8988T (cell line): ENCODE results near the gene SLC9A3.
"Not testable (repeated sequence)": the region's sequence is repeated elsewhere in the genome, so short reads cannot be mapped to it uniquely, and the experiment has no call there.

Experiments
- DNase-seq: peaks from one replicate; pipeline ENCODE4 v3.0.0; 2011

SLC9A3 gene

DNA sequence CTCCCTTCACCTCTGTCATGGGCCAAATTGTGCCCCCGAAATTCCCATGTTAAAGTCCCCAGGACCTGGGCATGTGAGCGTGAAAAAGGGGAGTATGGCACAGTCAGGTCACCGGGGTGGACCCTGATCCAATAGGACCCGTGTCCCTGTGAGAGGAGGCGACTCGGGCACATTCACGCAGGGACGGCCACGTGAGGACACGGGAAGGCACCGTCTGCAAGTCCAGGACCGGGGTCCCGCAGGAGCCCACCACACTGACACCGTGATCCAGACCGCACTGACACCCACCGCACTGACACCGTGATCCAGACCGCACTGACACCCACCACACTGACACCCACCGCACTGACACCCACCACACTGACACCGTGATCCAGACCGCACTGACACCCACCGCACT lies 37.7 kb downstream of the SLC9A3 start:
- not testable (repeated sequence) for DNase-seq

- no peak for DNase-seq
Measured at GRCh38 chr5:485946-486491, 38.2 kb downstream of the SLC9A3 start.

DNA sequence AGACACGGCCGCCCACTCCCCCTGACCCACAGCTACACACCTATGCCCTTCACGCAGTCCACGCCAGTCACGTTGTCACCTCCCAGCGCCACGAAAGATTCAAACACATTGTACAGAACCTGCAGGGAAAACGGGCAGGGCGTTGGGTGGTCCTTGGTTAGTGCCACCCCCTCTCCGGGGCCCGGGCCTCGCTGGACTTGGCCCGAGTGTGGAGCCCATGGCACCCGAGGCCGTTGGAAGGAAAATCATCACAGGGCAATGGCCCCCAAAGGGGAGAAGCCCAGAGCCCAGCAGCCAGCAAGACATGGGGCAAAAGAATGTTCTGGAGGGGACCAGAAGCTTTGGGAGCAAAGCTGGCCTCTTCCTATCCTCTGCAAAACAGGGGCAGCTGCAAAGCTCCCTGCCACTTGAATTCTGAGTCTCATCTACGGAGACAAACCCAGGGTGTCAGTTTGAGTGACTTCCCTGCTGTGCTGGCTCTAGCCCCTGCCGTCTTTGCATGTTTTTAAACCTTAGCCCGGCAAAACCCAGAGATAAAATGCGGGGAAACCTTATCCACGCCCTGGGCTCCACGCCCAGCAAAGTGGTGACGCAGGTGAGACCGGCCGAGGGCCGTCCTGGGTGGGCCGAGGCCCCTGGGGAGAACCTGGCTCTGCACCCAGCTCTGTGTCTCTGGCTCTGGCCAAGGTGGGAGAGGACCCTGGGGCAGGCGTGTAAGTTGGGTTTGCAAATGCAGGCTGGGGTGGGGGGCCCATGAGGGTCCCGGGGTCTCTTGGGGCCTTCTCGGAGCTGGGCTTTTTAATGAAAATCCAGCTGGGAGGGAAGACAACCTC lies 38.9 kb downstream of the SLC9A3 start:
- DNase-seq, result no peak

GRCh38 chr5:484556-484955 lies 39.7 kb downstream of the SLC9A3 start:
- no peak for DNase-seq

- no peak for DNase-seq
Measured at GRCh38 chr5:483434-484140, 40.7 kb downstream of the SLC9A3 start.

GRCh38 chr5:483011-483410 lies 41.2 kb downstream of the SLC9A3 start:
- DNase-seq, result no peak

- DNase-seq, result no peak
Measured at GRCh38 chr5:482506-482905, 41.7 kb downstream of the SLC9A3 start.

DNA sequence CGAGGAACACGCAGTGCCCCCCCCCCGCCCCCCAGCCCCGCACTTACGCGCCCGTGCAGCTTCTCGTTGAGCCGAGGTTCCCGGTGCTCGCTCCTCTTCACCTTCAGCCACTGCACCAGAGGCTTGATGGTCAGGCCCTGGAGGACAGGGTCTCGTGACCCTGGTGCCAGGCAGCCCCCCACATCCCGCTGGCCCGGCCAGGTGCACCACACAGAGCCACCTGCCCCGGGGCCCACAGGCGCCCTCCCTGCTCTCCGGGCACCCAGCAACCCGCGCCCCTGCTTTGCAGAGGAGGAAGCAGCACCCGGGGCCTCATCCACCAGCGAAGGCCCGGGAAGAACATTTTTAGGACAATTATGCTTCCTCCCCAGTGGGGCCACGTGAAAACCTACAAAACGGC lies 42.2 kb downstream of the SLC9A3 start:
- no peak for DNase-seq

DNA sequence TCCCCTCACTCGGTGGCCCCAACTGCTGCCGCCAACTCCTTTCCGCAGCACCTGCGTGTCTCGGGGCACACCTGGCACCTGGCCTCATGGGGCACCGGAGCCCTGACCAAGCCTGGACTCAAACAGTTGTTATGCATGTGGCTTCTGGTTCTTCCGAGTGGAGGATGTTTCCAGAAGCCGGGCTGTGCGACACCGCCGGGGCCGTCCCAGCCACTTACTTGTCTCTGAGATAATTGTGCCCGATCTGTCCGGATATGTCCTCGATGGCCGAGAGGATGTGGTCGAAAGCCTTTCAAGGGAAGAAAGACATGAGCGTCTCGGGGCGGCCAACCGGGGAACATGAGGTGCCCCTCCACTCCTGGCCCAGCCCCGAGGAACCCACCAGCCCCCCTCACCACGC lies 42.9 kb downstream of the SLC9A3 start:
- DNase-seq, result peak; percentile 35

DNA sequence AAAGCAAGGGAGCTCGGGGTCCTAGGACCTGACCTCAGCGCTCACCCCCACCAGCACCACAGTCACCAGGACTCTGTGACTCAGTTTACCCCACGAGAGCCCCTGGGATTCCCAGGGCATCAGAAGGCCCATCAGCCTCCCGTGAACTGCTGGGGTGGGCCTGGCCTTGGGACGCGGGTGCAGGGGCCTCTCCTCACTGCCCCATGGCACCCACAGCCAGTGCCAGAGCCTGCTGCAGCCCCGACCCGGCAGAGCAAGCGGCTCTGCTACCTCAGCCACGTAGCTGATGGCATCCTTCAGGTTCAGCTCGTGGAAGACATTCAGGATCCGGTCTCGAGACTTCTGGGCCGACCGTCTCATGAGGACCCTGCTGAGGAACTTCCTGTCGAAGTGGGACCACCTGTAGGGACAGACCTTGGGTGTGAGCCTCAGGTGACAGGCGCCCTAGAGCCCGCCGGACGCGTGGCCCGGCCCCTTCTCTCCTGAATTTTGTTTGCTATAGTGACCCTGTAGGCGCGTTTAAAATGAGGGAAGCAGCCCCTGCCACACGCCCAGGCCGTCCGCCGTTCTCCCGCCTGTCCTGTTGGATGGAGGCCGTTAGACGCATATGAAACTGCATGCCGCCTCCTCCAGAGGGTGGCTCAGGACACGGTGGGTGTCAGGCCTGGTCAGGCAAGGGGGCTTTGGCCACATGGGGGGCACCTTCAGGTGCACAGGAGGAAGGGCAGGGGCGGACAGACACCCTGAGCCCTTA lies 44.5 kb downstream of the SLC9A3 start:
- peak; percentile 32 for DNase-seq

- peak; percentile 40 for DNase-seq
Measured at GRCh38 chr5:478982-479535, 45.2 kb downstream of the SLC9A3 start.

DNA sequence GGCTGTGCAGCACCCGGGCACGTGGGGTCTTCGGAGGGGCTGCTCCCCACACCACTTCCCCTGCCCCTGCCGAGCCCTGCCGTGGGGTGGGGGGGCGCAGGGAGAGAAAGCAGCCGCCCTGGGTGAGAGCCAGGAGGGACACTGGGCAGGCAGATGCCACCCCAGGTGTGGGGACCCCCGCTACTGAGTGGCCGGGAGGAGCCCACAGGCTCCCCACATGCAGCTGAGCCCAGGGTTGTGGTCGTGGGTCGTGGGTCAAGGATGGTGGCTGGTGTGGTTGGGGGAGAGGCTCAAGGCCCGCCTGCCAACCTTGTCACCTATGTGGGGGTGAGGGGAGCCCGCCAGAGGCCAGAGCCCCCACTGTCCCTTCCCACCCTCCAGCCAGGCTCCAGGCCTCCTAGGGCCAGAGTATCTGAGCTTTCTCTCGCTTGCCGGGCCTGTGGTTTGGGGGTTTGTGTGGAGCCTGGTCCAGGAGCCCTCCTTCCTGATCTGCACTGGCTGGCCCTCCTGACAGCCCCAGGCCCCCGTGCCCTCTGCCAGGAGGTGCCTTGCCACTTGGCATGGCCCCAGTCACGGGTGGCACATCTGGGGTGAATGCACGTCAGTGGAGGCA lies 45.8 kb downstream of the SLC9A3 start:
- DNase-seq, result peak; percentile 24

DNA sequence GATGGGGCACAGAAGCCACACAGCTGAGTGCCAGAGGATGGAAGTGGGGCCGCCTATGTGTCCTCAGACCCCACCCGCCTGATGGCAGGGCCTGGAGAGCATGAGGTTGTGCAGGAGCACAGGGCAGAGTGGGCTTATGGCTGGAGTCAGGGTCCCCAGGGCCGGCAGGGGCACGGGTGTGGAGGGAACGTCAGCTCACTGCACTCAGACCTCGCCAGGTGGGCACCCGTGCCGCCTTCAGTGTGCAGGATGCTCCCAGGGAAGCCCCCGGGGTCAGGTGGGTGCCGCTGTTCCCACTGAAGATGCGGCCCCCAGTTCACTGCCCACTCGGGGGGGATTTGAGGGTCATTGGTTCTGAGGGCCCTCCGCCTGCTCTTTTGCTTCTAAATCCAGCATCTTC lies 46.4 kb downstream of the SLC9A3 start:
- DNase-seq, result peak; percentile 36

- no peak for DNase-seq
Measured at GRCh38 chr5:477247-477646, 47.0 kb downstream of the SLC9A3 start.

GRCh38 chr5:476814-477175 lies 47.5 kb downstream of the SLC9A3 start:
- DNase-seq, result peak; percentile 42

DNA sequence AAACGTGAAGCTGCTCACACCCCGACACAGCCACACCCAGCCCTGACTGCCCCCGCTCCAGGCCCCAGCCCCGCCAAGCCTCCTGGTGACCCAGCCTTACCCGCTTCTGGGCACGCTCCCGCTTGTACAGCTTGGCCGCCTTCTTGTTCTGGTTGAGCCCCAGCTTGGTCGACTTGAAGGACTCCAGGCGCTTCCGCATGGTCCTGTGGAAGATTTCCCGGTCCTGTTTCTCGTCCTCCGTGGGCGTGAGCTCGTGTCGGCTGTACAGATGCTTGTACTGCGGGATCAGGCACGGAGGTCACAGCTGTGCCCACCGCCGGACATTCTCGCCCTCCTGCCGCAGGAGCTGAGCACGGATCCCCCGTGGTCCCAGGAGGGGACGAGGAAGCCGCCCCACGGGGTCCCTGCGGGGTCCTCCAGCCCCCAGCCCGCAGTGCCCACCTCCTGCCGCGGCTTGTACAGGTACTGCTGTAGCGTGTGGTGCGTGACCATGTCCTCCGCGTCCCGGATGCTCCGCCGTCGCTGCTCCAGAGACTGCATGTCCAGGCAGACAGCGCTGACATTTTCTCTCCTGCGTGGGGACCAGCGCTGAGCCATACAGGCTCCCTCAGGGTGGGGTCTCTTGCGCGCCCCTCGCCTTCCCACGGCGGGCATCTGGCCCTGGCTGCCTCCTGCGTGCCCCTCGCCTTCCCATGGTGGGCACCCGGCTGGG lies 48.0 kb downstream of the SLC9A3 start:
- DNase-seq, result no peak

DNA sequence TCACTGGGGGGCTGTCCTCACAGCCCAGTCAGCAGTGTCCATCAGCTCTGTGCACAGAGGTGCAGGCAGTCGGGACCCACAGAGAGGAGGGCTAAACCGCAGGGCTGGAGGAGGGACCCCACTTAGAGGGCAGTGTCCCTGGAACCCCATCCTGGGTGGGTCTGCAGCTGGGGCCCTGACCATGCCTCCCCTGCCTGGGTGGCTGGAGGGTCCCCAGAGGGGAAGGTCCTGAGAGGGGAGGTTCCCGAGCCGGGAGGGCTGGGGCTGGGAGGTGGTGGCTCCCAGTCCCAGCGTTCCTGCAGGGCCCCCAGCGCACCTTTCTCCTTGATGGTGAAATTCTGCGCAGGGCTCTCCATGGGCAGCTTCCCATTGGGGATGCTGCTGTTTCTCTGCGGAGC lies 48.5 kb downstream of the SLC9A3 start:
- no peak for DNase-seq

- peak; percentile 67 for DNase-seq
Measured at GRCh38 chr5:474840-475661, 49.2 kb downstream of the SLC9A3 start.

DNA sequence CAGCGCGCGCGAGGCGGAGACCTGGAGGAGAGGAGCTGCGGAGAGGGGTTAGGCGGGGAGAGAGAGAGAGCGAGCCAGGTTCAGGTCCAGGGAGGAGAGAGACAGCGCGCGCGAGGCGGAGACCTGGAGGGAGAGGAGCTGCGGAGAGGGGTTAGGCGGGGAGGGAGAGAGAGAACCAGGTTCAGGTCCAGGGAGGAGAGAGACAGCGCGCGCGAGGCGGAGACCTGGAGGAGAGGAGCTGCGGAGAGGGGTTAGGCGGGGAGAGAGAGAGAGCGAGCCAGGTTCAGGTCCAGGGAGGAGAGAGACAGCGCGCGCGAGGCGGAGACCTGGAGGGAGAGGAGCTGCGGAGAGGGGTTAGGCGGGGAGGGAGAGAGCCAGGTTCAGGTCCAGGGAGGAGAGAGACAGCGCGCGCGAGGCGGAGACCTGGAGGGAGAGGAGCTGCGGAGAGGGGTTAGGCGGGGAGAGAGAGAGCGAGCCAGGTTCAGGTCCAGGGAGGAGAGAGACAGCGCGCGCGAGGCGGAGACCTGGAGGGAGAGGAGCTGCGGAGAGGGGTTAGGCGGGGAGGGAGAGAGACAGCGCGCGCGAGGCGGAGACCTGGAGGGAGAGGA lies 49.9 kb downstream of the SLC9A3 start:
- not testable (repeated sequence) for DNase-seq

DNA sequence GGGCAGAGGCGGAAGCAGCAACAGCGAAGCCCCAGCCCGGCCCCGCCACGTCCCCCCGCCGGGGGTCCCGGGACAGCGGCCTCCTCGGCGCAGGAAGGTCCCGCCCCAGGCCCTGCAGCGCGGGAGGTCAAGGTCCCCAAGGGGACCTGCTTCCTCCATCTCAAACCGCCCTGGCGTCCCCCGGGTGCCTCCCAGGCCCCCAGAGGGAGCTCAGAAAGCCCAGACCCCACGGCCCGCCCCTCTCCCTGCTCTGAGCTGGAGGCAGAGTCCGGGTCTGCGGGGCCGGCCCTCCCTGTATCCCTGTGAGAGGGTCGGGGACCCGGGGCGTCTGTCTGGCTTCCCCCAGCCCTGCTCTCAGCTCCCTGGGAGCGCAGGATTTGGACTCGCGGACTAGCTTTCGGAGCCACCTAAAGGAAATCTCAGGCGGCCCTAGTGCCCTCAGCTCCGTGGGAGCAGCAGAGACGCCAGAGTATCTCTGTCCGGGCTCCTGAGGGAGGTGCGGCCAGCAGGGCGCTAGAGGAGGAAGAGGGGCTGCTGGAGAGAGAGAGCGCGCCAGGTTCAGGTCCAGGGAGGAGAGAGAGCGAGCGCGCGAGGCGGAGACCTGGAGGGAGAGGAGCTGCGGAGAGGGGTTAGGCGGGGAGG lies 50.6 kb downstream of the SLC9A3 start:
- peak; percentile 89 for DNase-seq
